Osteoblast (primary cell): ENCODE results near the gene LRP1B. TPM values are rescaled to one million over a fixed set of nuclear protein-coding genes. Genes with fewer than 3 reads are reported as not detected.

Experiments
- DNase-seq: peaks from one replicate; pipeline ENCODE4 v3.0.0; 2011; ENCODE audit warnings: low spot score, mixed read lengths; ENCODE audit not compliant: insufficient read length; ENCODE audit errors: missing footprints
- H2AFZ ChIP-seq: 2 replicates; pipeline ENCODE4 v1.6.0; 2011; ENCODE audit warnings: mild to moderate bottlenecking, low read length
- H3K27ac ChIP-seq: 2 replicates; pipeline ENCODE4 v1.5.1; 2011; ENCODE audit warnings: mild to moderate bottlenecking, low read depth, low read length, moderate library complexity
- H3K27me3 ChIP-seq: 2 replicates; pipeline ENCODE4 v1.6.0; 2012; ENCODE audit warnings: mild to moderate bottlenecking, control low read depth, inconsistent platforms, low read length, moderate library complexity; ENCODE audit not compliant: insufficient read depth
- H3K36me3 ChIP-seq: 2 replicates; pipeline ENCODE4 v1.5.1; 2011; ENCODE audit warnings: mild to moderate bottlenecking, low read length, control low read depth, moderate library complexity; ENCODE audit not compliant: insufficient read depth
- H3K4me1 ChIP-seq: 2 replicates; pipeline ENCODE4 v1.5.1; 2011; ENCODE audit warnings: mild to moderate bottlenecking, low read length, control low read depth, moderate library complexity; ENCODE audit not compliant: insufficient read depth
- H3K4me2 ChIP-seq: 2 replicates; pipeline ENCODE4 v1.6.0; 2011; ENCODE audit warnings: mild to moderate bottlenecking, low read length; ENCODE audit not compliant: insufficient read depth
- H3K4me3 ChIP-seq: fragments of 200-600 bp; sonication (generic); 3 replicates; pipeline ENCODE4 v1.5.1; 2012; ENCODE audit warnings: mild to moderate bottlenecking, low read length, inconsistent platforms; ENCODE audit not compliant: insufficient read depth
- H3K79me2 ChIP-seq: 2 replicates; pipeline ENCODE4 v1.6.0; 2012; ENCODE audit warnings: mild to moderate bottlenecking, low read length, control low read depth, inconsistent platforms; ENCODE audit not compliant: insufficient read depth
- H3K9me3 ChIP-seq: 2 replicates; pipeline ENCODE4 v1.5.1; 2011; ENCODE audit warnings: low read depth, low read length, control low read depth
- H4K20me1 ChIP-seq: 2 replicates; pipeline ENCODE4 v1.6.0; 2012; ENCODE audit warnings: mild to moderate bottlenecking, low read length, control low read depth; ENCODE audit not compliant: insufficient read depth
- total RNA-seq: library from RNA; depleted of rRNA; stranded (reverse); fragments of >200 nt; gene quantifications from 2 replicates; pipeline ENCODE4 v1.2.3, GENCODE V29; 2012
- TF ChIP-seq, protein P1 (sequence below): IDR thresholded peaks from 2 replicates; pipeline ENCODE4 v1.5.1; 2011; ENCODE audit warnings: mild to moderate bottlenecking, low read depth, low read length, moderate library complexity; ENCODE audit errors: extremely low read depth

LRP1B gene
- total RNA-seq, 1 donor, result not detected

DNA sequence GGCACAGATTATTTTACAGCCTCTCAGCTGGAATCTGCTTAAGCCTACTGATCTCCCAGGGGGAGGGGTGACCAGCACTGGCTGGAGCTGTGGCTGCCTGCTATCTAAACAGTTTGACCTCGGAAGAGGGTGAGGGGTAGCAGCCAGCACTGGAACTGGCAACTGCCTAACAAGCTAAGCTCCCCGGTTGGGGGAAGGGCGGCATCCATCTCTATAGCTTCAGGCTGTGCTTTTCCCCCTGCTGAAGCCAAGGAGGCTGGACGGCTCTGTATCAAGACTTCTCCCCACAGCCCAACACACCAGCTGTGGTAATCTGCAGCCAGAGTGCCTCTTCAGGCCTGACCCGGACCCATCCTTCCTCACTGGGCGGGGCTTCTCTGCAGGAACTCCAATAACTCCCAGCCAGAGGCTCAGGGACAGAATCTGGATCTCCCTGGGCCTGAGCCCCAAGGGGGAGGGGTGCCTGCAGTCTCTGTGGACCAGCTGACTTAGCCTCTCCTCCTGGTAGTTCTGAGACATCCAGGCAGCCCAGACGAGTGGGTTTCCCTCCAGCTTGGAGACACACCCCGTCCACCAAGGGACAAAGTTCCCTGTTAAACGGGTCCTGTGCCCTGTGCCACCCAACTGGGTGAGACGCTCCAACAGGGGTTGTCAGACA, 560.2 kb downstream of the LRP1B start:
- H3K27ac ChIP-seq, result no peak overlapping the region
- TF ChIP-seq, protein P1, sequence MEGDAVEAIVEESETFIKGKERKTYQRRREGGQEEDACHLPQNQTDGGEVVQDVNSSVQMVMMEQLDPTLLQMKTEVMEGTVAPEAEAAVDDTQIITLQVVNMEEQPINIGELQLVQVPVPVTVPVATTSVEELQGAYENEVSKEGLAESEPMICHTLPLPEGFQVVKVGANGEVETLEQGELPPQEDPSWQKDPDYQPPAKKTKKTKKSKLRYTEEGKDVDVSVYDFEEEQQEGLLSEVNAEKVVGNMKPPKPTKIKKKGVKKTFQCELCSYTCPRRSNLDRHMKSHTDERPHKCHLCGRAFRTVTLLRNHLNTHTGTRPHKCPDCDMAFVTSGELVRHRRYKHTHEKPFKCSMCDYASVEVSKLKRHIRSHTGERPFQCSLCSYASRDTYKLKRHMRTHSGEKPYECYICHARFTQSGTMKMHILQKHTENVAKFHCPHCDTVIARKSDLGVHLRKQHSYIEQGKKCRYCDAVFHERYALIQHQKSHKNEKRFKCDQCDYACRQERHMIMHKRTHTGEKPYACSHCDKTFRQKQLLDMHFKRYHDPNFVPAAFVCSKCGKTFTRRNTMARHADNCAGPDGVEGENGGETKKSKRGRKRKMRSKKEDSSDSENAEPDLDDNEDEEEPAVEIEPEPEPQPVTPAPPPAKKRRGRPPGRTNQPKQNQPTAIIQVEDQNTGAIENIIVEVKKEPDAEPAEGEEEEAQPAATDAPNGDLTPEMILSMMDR, result no peak
- H3K79me2 ChIP-seq, result no peaks in the 10 kb centered on the region
- peaks cover 2% of the 10 kb centered on the region for H3K9me3 ChIP-seq
- no peak for DNase-seq
- no peak overlapping the region for H3K4me3 ChIP-seq
- no peak overlapping the region for H3K4me2 ChIP-seq
- no peaks in the 10 kb centered on the region for H3K36me3 ChIP-seq
- H2AFZ ChIP-seq, result no peak overlapping the region
- no peaks in the 10 kb centered on the region for H4K20me1 ChIP-seq
- H3K4me1 ChIP-seq, result no peaks in the 10 kb centered on the region
- H3K27me3 ChIP-seq, result no peaks in the 10 kb centered on the region

DNA sequence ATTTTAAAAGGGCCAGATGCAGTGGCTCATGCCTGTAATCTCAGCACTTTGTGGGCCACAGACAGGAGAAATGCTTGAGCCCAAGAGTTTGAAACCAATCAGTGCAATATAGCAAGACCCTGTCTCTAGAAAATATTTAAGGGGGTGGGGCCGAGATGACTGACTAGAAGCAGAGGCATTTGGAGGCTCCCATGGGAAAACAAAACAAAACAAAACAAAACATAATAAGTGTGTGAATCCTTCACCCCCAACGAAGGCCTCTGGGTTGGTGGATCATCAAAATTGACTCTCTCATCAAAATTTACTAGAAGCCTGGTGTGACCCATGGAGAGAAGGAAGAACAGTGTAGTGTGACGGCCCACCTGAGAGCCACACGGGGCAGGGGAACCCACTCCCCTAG, 560.9 kb downstream of the LRP1B start:
- Histone ChIP-seq H3K4me2 (no peak overlapping the region), H2AFZ (no peak overlapping the region), H3K4me1 (no peaks in the 10 kb centered on the region), H4K20me1 (no peaks in the 10 kb centered on the region), H3K27ac (no peak overlapping the region), H3K36me3 (no peaks in the 10 kb centered on the region), H3K27me3 (no peaks in the 10 kb centered on the region), H3K79me2 (no peaks in the 10 kb centered on the region), H3K9me3 (peaks cover 2% of the 10 kb centered on the region), H3K4me3 (no peak overlapping the region)
- TF ChIP-seq, protein P1, result no peak
- DNase-seq, result no peak

DNA sequence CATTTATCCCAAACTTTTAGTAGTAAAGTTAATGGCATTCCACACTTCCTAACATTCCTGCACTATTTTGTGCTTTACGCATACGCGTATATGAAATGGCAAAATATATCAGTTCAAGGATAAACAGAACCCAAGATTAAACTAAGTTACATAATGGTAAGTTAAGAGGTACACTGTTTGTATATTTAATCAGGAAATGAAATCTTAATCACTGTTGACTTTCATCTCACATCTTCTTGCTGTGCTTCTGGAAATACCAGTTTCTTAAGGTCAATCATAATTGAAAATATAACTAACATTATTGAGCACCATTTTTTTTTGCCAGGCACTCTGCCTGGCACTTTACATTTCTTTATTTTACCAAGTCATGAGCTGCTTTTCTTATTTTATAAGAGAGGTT, 565.2 kb downstream of the LRP1B start:
- Histone ChIP-seq H3K9me3 (peaks cover 2% of the 10 kb centered on the region), H3K36me3 (no peaks in the 10 kb centered on the region), H3K4me3 (no peak overlapping the region), H4K20me1 (no peaks in the 10 kb centered on the region), H3K27ac (no peak overlapping the region), H3K79me2 (no peaks in the 10 kb centered on the region), H3K27me3 (no peaks in the 10 kb centered on the region), H2AFZ (no peak overlapping the region), H3K4me1 (no peaks in the 10 kb centered on the region), H3K4me2 (no peak overlapping the region)
- TF ChIP-seq, protein P1, result no peak
- DNase-seq, result no peak

DNA sequence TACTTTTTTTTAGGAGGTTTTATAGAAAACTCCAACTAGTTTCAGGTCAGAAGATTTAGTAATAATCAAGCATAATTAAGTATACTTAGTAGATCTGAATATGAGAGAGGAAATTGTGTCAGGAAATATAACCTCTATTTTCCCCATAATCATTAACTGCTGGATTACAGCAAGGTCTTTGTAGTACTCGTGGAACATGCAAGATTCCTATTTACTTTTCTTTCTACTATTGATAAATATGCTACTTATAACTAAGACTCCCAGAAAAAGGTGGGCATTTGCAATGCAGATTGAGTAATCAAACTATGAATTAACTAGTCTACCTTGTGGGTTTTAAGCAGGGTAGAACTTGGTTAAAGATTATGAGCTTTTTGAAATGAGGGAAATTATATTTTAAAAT, 570.1 kb downstream of the LRP1B start:
- no peaks in the 10 kb centered on the region for H3K36me3 ChIP-seq
- peaks cover 1% of the 10 kb centered on the region for H3K9me3 ChIP-seq
- H3K79me2 ChIP-seq, result no peaks in the 10 kb centered on the region
- no peaks in the 10 kb centered on the region for H3K4me1 ChIP-seq
- TF ChIP-seq, protein P1, result no peak
- H3K4me2 ChIP-seq, result no peak overlapping the region
- no peaks in the 10 kb centered on the region for H4K20me1 ChIP-seq
- H3K4me3 ChIP-seq, result no peak overlapping the region
- no peak overlapping the region for H3K27ac ChIP-seq
- DNase-seq, result no peak
- no peak overlapping the region for H2AFZ ChIP-seq
- no peaks in the 10 kb centered on the region for H3K27me3 ChIP-seq
